H1 (cell line): ENCODE data around the gene MINDY3. TPM values are rescaled to one million over a fixed set of nuclear protein-coding genes. Genes with fewer than 3 reads are reported as not detected.

Experiments used
- CTCF ChIA-PET: fragments of 300-600 bp; sonication (Branson Sonifier 250); formaldehyde crosslinking; loops from one replicate; lab custom pipeline; 2021; ENCODE audit not compliant: partially characterized antibody; lab: Charles Lee
- POLR2A ChIA-PET: fragments of 300-600 bp; sonication (Branson Sonifier 250); formaldehyde crosslinking; loops from one replicate; lab custom pipeline; 2021; ENCODE audit warnings: inconsistent platforms; ENCODE audit not compliant: partially characterized antibody; lab: Charles Lee
- DNase-seq, 2 experiments: peaks; one replicate each; pipeline versions ENCODE4 v3.0.0 to v3.0.0-alpha.2; 2010 to 2022; ENCODE audit warnings: low spot score in 2 of 2, low read depth in 1 of 2, mixed read lengths in 1 of 2
- FAIRE-seq: peaks from 2 replicates; lab custom pipeline; 2011; peaks lifted over from hg19 to GRCh38; lab: Jason Lieb, UNC
- H2AFZ ChIP-seq: 2 replicates; pipeline ENCODE4 v1.8.1; 2012; ENCODE audit warnings: low read length, inconsistent platforms
- H2AK5ac ChIP-seq: 2 replicates; pipeline ENCODE4 v1.6.1; 2013; ENCODE audit warnings: low read depth, low read length
- H2BK120ac ChIP-seq: replicated peaks from 2 replicates; pipeline ENCODE3; 2013; ENCODE audit warnings: low read depth, low read length, inconsistent platforms
- H2BK12ac ChIP-seq: 2 replicates; pipeline ENCODE4 v1.6.1; 2013; ENCODE audit warnings: low read depth, low read length
- H2BK15ac ChIP-seq: 2 replicates; pipeline ENCODE4 v1.6.1; 2013; ENCODE audit warnings: low read length
- H2BK20ac ChIP-seq: 2 replicates; pipeline ENCODE4 v1.6.1; 2013; ENCODE audit warnings: low read length
- H2BK5ac ChIP-seq: 2 replicates; pipeline ENCODE4 v1.6.1; 2013; ENCODE audit warnings: low read depth, low read length
- H3K14ac ChIP-seq: 2 replicates; pipeline ENCODE4 v1.6.1; 2013; ENCODE audit warnings: inconsistent platforms; ENCODE audit not compliant: insufficient read length
- H3K18ac ChIP-seq: 2 replicates; pipeline ENCODE4 v1.6.1; 2013; ENCODE audit warnings: low read length; ENCODE audit errors: extremely low read depth
- H3K23ac ChIP-seq: 2 replicates; pipeline ENCODE4 v1.6.1; 2013; ENCODE audit warnings: inconsistent platforms; ENCODE audit not compliant: insufficient read length
- H3K23me2 ChIP-seq: 2 replicates; pipeline ENCODE4 v1.6.1; 2013; ENCODE audit warnings: low read depth, low read length
- H3K27ac ChIP-seq: 2 replicates; pipeline ENCODE4 v1.6.1; 2011; ENCODE audit warnings: low read depth, low read length, inconsistent platforms
- H3K27me3 ChIP-seq, 4 experiments: replicated peaks in 1 of 4; 1 replicate in 1 of 4; 2 replicates in 3 of 4; pipeline versions ENCODE4 v1.6.1 to v1.8.1; 2011 to 2013; ENCODE audit warnings: low read length in 3 of 4, mild to moderate bottlenecking in 3 of 4, inconsistent platforms in 2 of 4, mixed read lengths in 2 of 4, moderate library complexity in 1 of 4; ENCODE audit not compliant: control insufficient read depth in 3 of 4, insufficient read depth in 3 of 4; ENCODE audit errors: extremely low read depth in 1 of 4
- H3K36me3 ChIP-seq, 4 experiments: 2 replicates each; pipeline versions ENCODE4 v1.6.1 to v1.8.1; 2011 to 2013; ENCODE audit warnings: mild to moderate bottlenecking in 4 of 4, low read length in 3 of 4, moderate library complexity in 2 of 4, control low read depth in 1 of 4, inconsistent platforms in 1 of 4; ENCODE audit not compliant: insufficient read depth in 4 of 4, control insufficient read depth in 2 of 4
- H3K4ac ChIP-seq: replicated peaks from 2 replicates; pipeline ENCODE3; 2013; ENCODE audit warnings: low read length, low read depth, mixed read lengths, inconsistent platforms; ENCODE audit not compliant: insufficient read length
- H3K4me1 ChIP-seq, 4 experiments: replicated peaks in 1 of 4; 1 replicate in 1 of 4; 2 replicates in 3 of 4; pipeline versions ENCODE4 v1.6.1 to v1.8.1; 2011 to 2013; ENCODE audit warnings: low read length in 3 of 4, inconsistent platforms in 2 of 4, mixed read lengths in 1 of 4; ENCODE audit not compliant: insufficient read depth in 4 of 4, control insufficient read depth in 3 of 4
- H3K4me2 ChIP-seq, 2 experiments: 2 replicates each; pipeline versions ENCODE4 v1.6.1 to v1.8.1; 2011 to 2013; ENCODE audit warnings: low read depth in 2 of 2, low read length in 2 of 2, control low read depth in 1 of 2, inconsistent platforms in 1 of 2, mild to moderate bottlenecking in 1 of 2; ENCODE audit not compliant: insufficient read depth in 1 of 2
- H3K4me3 ChIP-seq, 4 experiments: fragments of 200-600, 300-600 bp in 1 of 4; sonication (generic), shearing (Covaris generic), sonication (Bioruptor Twin) in 1 of 4; 2 replicates each; pipeline versions ENCODE4 v1.5.1 to v1.8.1; 2011 to 2016; ENCODE audit warnings: low read length in 4 of 4, low read depth in 3 of 4, control low read depth in 2 of 4, inconsistent platforms in 2 of 4, mild to moderate bottlenecking in 2 of 4, mixed read lengths in 1 of 4, moderate library complexity in 1 of 4; ENCODE audit not compliant: insufficient read depth in 2 of 4; ENCODE audit errors: extremely low read depth in 1 of 4
- H3K56ac ChIP-seq: replicated peaks from 2 replicates; pipeline ENCODE3; 2013; ENCODE audit warnings: low read depth, mild to moderate bottlenecking, mixed read lengths, low read length, inconsistent platforms; ENCODE audit not compliant: insufficient read length
- H3K79me1 ChIP-seq: 2 replicates; pipeline ENCODE4 v1.6.1; 2013; ENCODE audit warnings: low read depth, low read length, control low read depth
- H3K79me2 ChIP-seq, 2 experiments: 2 replicates each; pipeline versions ENCODE4 v1.6.1 to v1.8.1; 2012 to 2013; ENCODE audit warnings: low read length in 2 of 2, mild to moderate bottlenecking in 2 of 2, inconsistent platforms in 1 of 2; ENCODE audit not compliant: insufficient read depth in 2 of 2, control insufficient read depth in 1 of 2
- H3K9ac ChIP-seq, 4 experiments: replicated peaks in 1 of 4; 1 replicate in 1 of 4; 2 replicates in 3 of 4; pipeline versions ENCODE4 v1.6.1 to v1.8.1; 2011 to 2013; ENCODE audit warnings: low read depth in 3 of 4, low read length in 3 of 4, control low read depth in 2 of 4, mild to moderate bottlenecking in 2 of 4, moderate library complexity in 2 of 4, inconsistent platforms in 1 of 4; ENCODE audit errors: extremely low read depth in 1 of 4
- H3K9me3 ChIP-seq, 2 experiments: 2 replicates each; pipeline versions ENCODE4 v1.6.1 to v1.8.1; 2012 to 2013; ENCODE audit warnings: mild to moderate bottlenecking in 2 of 2, moderate library complexity in 2 of 2, control low read depth in 1 of 2, inconsistent platforms in 1 of 2, low read depth in 1 of 2, low read length in 1 of 2, mixed read lengths in 1 of 2; ENCODE audit not compliant: insufficient read depth in 2 of 2
- H4K20me1 ChIP-seq, 2 experiments: replicated peaks in 1 of 2; 2 replicates each; pipeline versions ENCODE3 to v1.8.1; 2011 to 2013; ENCODE audit warnings: inconsistent platforms in 2 of 2, low read length in 2 of 2, mild to moderate bottlenecking in 1 of 2; ENCODE audit not compliant: insufficient read depth in 2 of 2, control insufficient read depth in 1 of 2
- H4K5ac ChIP-seq: 2 replicates; pipeline ENCODE4 v1.6.1; 2013; ENCODE audit warnings: low read length, low read depth, mixed read lengths, inconsistent platforms; ENCODE audit not compliant: insufficient read length
- H4K8ac ChIP-seq: 2 replicates; pipeline ENCODE4 v1.8.0; 2013; ENCODE audit warnings: mild to moderate bottlenecking, moderate library complexity, low read length, inconsistent platforms; ENCODE audit not compliant: insufficient read depth; ENCODE audit errors: extremely low read depth
- H4K91ac ChIP-seq: replicated peaks from 2 replicates; pipeline ENCODE3; 2013; ENCODE audit warnings: low read length, mixed read lengths, inconsistent platforms; ENCODE audit not compliant: insufficient read length
- ATF3 ChIP-seq: IDR thresholded peaks from 2 replicates; pipeline ENCODE4 v1.6.1; 2011; ENCODE audit warnings: low read depth, mild to moderate bottlenecking, low read length; ENCODE audit not compliant: insufficient read depth
- CBX8 ChIP-seq: fragments of 300-800, 300-1000 bp; sonication (generic); IDR thresholded peaks from 2 replicates; pipeline ENCODE4 v1.7.1; 2016; ENCODE audit warnings: low read depth, low read length, borderline replicate concordance
- CHD2 ChIP-seq: IDR thresholded peaks from 2 replicates; pipeline ENCODE4 v1.6.1; 2012; ENCODE audit warnings: low read length, improper control_type of control experiment
- GABPA ChIP-seq: IDR thresholded peaks from 2 replicates; pipeline ENCODE4 v1.6.1; 2011; ENCODE audit warnings: mild to moderate bottlenecking, low read length, moderate library complexity, borderline replicate concordance; ENCODE audit not compliant: insufficient read depth
- POU5F1 ChIP-seq: IDR thresholded peaks from 2 replicates; pipeline ENCODE4 v1.6.1; 2011; ENCODE audit warnings: low read depth, mild to moderate bottlenecking, low read length, moderate library complexity
- TAF7 ChIP-seq: optimal IDR thresholded peaks from 2 replicates; pipeline ENCODE3; 2011; ENCODE audit warnings: low read depth, mild to moderate bottlenecking, inconsistent platforms, low read length, moderate library complexity, borderline replicate concordance
- WGBS, 2 experiments: shearing (Covaris generic) in 1 of 2; methylation state at CpG; one replicate each; pipeline versions ENCODE4 v1.1.6 to v1.1.7; 2013 to 2015; ENCODE audit warnings: low lambda C conversion rate in 2 of 2, mixed read lengths in 2 of 2, inconsistent platforms in 1 of 2, low coverage in 1 of 2, missing lambda C conversion rate in 1 of 2; ENCODE audit not compliant: insufficient replicate concordance in 2 of 2, insufficient coverage in 1 of 2, insufficient read length in 1 of 2; ENCODE audit errors: extremely low coverage in 1 of 2, missing lambda C conversion rate in 1 of 2; 5-methylcytosine and 5-hydroxymethylcytosine counted together
- polyA plus RNA-seq, 7 experiments: library from polyadenylated mRNA; depleted of rRNA in 3 of 7; stranded (reverse) in 5 of 7; unstranded in 2 of 7; fragments of >200 nt in 5 of 7; fragments of 200-250 nt in 2 of 7; gene quantifications; 1 replicate in 5 of 7; 2 replicates in 1 of 7; 4 replicates in 1 of 7; pipeline versions ENCODE4 v1.2.1 to v1.2.3, GENCODE V29; 2011 to 2013; ENCODE audit warnings: missing spikeins in 2 of 7, mixed read lengths in 2 of 7
- total RNA-seq: library from RNA; stranded (reverse); fragmentation: NEBNext Ultra II Directional; extraction: Animal tissue kit (Norgen Biotek cat#: 25700); gene quantifications from 2 replicates; pipeline ENCODE4 v1.2.1, GENCODE V29; 2021

Gene MINDY3
- total and polyA plus RNA-seq, 2 of the 8 experiments (the other 6 are each of a cell fraction or from before 2014, with no cell fraction given): 4.6 to 13.6 TPM

GRCh38 chr10:15815242-15815885 lies 44.9 kb downstream of the MINDY3 start:
- H3K56ac ChIP-seq: no peak overlapping the region
- no peak overlapping the region for H4K5ac ChIP-seq
- no peak overlapping the region for H2BK12ac ChIP-seq
- no peak overlapping the region for H3K18ac ChIP-seq
- peaks cover 0 to 2% of the 10 kb centered on the region in 2 experiments for H4K20me1 ChIP-seq
- no peak overlapping the region for H3K23ac ChIP-seq
- no peak overlapping the region for H2AFZ ChIP-seq
- TF ChIP-seq ATF3: no peak
- TF ChIP-seq TAF7: no peak
- no peak for TF ChIP-seq CHD2
- TF ChIP-seq POU5F1: no peak
- TF ChIP-seq CBX8: no peak
- no peak for TF ChIP-seq GABPA
- no peaks in the 10 kb centered on the region; the same call in 1 of the 2 replicates for H3K23me2 ChIP-seq
- no peaks in the 10 kb centered on the region for H3K4me1 ChIP-seq
- ChIA-PET POLR2A (no interaction called here), CTCF (interaction anchor here (1.1 to 1.4 kb wide), 4 partner anchors 9 to 154 kb away, joined by 3 to 4 read pairs (median 4); no protein-coding TSS in a partner anchor)
- no peak overlapping the region for H4K91ac ChIP-seq
- H3K36me3 ChIP-seq: no peaks in the 10 kb centered on the region
- no peak for FAIRE-seq
- H3K4ac ChIP-seq: no peak overlapping the region
- H2BK20ac ChIP-seq: no peak overlapping the region
- no peak overlapping the region for H2AK5ac ChIP-seq
- H2BK120ac ChIP-seq: no peak overlapping the region
- H3K4me3 ChIP-seq: no peak overlapping the region
- H3K27ac ChIP-seq: no peak overlapping the region
- H2BK5ac ChIP-seq: no peak overlapping the region
- H3K27me3 ChIP-seq: no peaks in the 10 kb centered on the region
- H3K79me2 ChIP-seq: no peaks in the 10 kb centered on the region
- no peak overlapping the region for H3K14ac ChIP-seq
- no peak overlapping the region for H3K9ac ChIP-seq
- H4K8ac ChIP-seq: no peak overlapping the region
- H3K9me3 ChIP-seq: no peaks in the 10 kb centered on the region
- H2BK15ac ChIP-seq: no peak overlapping the region
- H3K4me2 ChIP-seq: no peak overlapping the region
- DNase-seq: no peak
- 93% methylated on average over 6 of the region's 6 CpGs; no CpG with 5 or more reads in 1 of the 2 experiments for WGBS, 2 experiments
- no peaks in the 10 kb centered on the region for H3K79me1 ChIP-seq
